ENCODE measurements around the gene COX6B1.

The COX6B1 gene

DNA sequence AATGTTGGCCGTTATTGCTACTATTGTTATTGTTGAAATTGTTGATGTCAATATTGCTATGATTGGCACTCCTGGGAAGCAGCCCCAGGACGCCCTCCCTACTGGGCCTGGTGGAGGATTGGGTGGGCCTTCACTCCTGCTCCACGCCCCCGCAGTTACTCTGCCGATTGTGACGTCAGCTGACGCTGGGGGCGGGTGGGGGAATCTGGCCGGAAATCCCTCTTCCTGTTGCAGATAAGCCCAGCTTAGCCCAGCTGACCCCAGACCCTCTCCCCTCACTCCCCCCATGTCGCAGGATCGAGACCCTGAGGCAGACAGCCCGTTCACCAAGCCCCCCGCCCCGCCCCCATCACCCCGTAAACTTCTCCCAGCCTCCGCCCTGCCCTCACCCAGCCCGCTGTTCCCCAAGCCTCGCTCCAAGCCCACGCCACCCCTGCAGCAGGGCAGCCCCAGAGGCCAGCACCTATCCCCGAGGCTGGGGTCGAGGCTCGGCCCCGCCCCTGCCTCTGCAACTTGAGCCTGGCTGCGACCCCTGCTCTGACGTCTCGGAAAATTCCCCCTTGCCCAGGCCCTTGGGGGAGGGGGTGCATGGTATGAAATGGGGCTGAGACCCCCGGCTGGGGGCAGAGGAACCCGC, 6.5 kb upstream of the COX6B1 start, which contains the start of gene ETV2:
Gene ETV2, plus strand, starts transcription at position 231 of the 637 bp plus-strand sequence. CDS start 716 bp downstream, outside the sequence.
- H3K4me1 ChIP-seq (ENCODE audit: control extremely low read depth in 1 of 4, control insufficient read depth in 4 of 4, insufficient read depth in 4 of 4, low read length in 3 of 4), result peaks cover 0 to 43% (median 40%) of the 10 kb centered on the region in 4 experiments
- peaks cover 0 to 18% (median 16%) of the 10 kb centered on the region in 4 experiments for H3K36me3 ChIP-seq (ENCODE audit: control insufficient read depth in 4 of 4, insufficient read depth in 4 of 4, low read length in 3 of 4)
- ChIA-PET CTCF (no interaction called here), POLR2A (interaction anchor here (0.6 to 0.7 kb wide), 2 partner anchors 86 to 106 kb away, joined by 3 read pairs; no protein-coding TSS in a partner anchor)
- peak within 1 kb of the TSS in 4 of 7 experiments; percentile 10 to 52 (median 39) for H3K4me3 ChIP-seq (ENCODE audit: control insufficient read depth in 1 of 7, extremely low read depth in 1 of 7, insufficient read depth in 4 of 7, low read depth in 2 of 7, low read length in 6 of 7)
- no peaks in the 10 kb centered on the region for H3K9me3 ChIP-seq (ENCODE audit: control extremely low read depth in 1 of 5, control insufficient read depth in 4 of 5, insufficient read depth in 2 of 5, low read depth in 1 of 5, low read length in 4 of 5)
- H3K27ac ChIP-seq (ENCODE audit: insufficient read depth in 1 of 2, low read depth in 1 of 2, low read length in 2 of 2, poor library complexity in 1 of 2, severe bottlenecking in 2 of 2), result no peak within 1 kb of the TSS
- no peaks in the 10 kb centered on the region for H3K27me3 ChIP-seq (replicated peaks in 2 of 5; ENCODE audit: control insufficient read depth in 4 of 5, insufficient read depth in 5 of 5, low read length in 4 of 5)
- DNase-seq, result peak; percentile 51 to 82 (median 78)
- WGBS (ENCODE audit: insufficient coverage), result 18% methylated on average over 14 of the region's 28 CpGs

DNA sequence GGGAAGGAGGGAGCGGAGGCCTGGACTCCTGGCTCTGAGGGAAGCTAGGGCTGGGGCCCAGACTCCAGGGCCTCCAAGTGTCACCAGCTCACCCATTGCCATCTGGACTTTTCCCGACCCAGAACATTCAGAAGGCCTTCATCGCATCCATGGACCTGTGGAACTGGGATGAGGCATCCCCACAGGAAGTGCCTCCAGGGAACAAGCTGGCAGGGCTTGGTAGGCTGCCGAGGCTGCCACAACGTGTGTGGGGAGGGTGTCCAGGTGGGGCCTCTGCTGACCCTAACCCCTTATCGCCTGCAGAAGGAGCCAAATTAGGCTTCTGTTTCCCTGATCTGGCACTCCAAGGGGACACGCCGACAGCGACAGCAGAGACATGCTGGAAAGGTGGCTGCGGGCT, 5.8 kb upstream of the COX6B1 start:
- H3K9me3 ChIP-seq (ENCODE audit: control extremely low read depth in 1 of 5, control insufficient read depth in 4 of 5, insufficient read depth in 2 of 5, low read depth in 1 of 5, low read length in 4 of 5), result no peaks in the 10 kb centered on the region
- no peak for DNase-seq
- ChIA-PET CTCF (interaction anchor here (0.5 kb wide), 1 partner anchor 61 kb away, joined by 3 read pairs; no protein-coding TSS in a partner anchor), POLR2A (interaction anchor here (0.7 kb wide), 1 partner anchor 106 kb away, joined by 3 read pairs; no protein-coding TSS in a partner anchor)
- WGBS (ENCODE audit: insufficient coverage), result 98% methylated on average over 10 of the region's 10 CpGs
- H3K4me3 ChIP-seq (ENCODE audit: control insufficient read depth in 1 of 7, extremely low read depth in 1 of 7, insufficient read depth in 4 of 7, low read depth in 2 of 7, low read length in 6 of 7), result no peak overlapping the region
- peaks cover 0 to 11% (median 10%) of the 10 kb centered on the region in 4 experiments for H3K36me3 ChIP-seq (ENCODE audit: control insufficient read depth in 4 of 4, insufficient read depth in 4 of 4, low read length in 3 of 4)
- no peaks in the 10 kb centered on the region for H3K27me3 ChIP-seq (replicated peaks in 2 of 5; ENCODE audit: control insufficient read depth in 4 of 5, insufficient read depth in 5 of 5, low read length in 4 of 5)
- H3K4me1 ChIP-seq (ENCODE audit: control extremely low read depth in 1 of 4, control insufficient read depth in 4 of 4, insufficient read depth in 4 of 4, low read length in 3 of 4), result peaks cover 0 to 43% (median 40%) of the 10 kb centered on the region in 4 experiments
- H3K27ac ChIP-seq (ENCODE audit: insufficient read depth in 1 of 2, low read depth in 1 of 2, low read length in 2 of 2, poor library complexity in 1 of 2, severe bottlenecking in 2 of 2), result no peak overlapping the region

DNA sequence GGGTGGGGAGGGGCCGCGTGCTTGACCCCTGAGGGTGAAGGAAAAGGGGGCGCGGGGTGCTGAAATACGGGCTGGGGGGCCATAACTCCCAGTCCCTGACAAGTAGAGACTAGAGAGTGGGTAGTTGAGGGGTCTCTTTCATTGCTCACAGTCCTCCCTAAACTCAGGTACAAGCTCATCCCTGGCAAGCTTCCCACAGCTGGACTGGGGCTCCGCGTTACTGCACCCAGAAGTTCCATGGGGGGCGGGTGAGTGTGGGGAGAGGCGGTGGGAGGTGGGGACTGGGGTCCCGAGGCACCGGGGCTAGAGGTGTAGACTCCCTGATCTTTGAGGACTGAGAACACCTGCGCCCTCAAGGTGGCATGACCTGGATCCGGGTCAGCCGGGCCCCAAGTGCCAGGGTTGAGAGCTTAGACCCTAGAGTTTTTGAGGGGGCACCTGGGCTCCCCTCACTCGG, 5.3 kb upstream of the COX6B1 start:
- Histone ChIP-seq H3K9me3 (ENCODE audit: control extremely low read depth in 1 of 5, control insufficient read depth in 4 of 5, insufficient read depth in 2 of 5, low read depth in 1 of 5, low read length in 4 of 5) (no peaks in the 10 kb centered on the region), H3K4me3 (ENCODE audit: control insufficient read depth in 1 of 7, extremely low read depth in 1 of 7, insufficient read depth in 4 of 7, low read depth in 2 of 7, low read length in 6 of 7) (peak overlapping the region; percentile 18 to 85 (median 67)), H3K27me3 (replicated peaks in 2 of 5; ENCODE audit: control insufficient read depth in 4 of 5, insufficient read depth in 5 of 5, low read length in 4 of 5) (no peaks in the 10 kb centered on the region), H3K4me1 (ENCODE audit: control extremely low read depth in 1 of 4, control insufficient read depth in 4 of 4, insufficient read depth in 4 of 4, low read length in 3 of 4) (peaks cover 0 to 46% (median 43%) of the 10 kb centered on the region in 4 experiments), H3K27ac (ENCODE audit: insufficient read depth in 1 of 2, low read depth in 1 of 2, low read length in 2 of 2, poor library complexity in 1 of 2, severe bottlenecking in 2 of 2) (no peak overlapping the region), H3K36me3 (ENCODE audit: control insufficient read depth in 4 of 4, insufficient read depth in 4 of 4, low read length in 3 of 4) (peaks cover 0 to 7% (median 6%) of the 10 kb centered on the region in 4 experiments)
- no peak for DNase-seq
- 54% methylated on average over 10 of the region's 15 CpGs for WGBS (ENCODE audit: insufficient coverage)
- CTCF ChIA-PET, result no interaction called here
- POLR2A ChIA-PET, result interaction anchor here (0.7 kb wide), 1 partner anchor 105 kb away, joined by 3 read pairs; no protein-coding TSS in a partner anchor

DNA sequence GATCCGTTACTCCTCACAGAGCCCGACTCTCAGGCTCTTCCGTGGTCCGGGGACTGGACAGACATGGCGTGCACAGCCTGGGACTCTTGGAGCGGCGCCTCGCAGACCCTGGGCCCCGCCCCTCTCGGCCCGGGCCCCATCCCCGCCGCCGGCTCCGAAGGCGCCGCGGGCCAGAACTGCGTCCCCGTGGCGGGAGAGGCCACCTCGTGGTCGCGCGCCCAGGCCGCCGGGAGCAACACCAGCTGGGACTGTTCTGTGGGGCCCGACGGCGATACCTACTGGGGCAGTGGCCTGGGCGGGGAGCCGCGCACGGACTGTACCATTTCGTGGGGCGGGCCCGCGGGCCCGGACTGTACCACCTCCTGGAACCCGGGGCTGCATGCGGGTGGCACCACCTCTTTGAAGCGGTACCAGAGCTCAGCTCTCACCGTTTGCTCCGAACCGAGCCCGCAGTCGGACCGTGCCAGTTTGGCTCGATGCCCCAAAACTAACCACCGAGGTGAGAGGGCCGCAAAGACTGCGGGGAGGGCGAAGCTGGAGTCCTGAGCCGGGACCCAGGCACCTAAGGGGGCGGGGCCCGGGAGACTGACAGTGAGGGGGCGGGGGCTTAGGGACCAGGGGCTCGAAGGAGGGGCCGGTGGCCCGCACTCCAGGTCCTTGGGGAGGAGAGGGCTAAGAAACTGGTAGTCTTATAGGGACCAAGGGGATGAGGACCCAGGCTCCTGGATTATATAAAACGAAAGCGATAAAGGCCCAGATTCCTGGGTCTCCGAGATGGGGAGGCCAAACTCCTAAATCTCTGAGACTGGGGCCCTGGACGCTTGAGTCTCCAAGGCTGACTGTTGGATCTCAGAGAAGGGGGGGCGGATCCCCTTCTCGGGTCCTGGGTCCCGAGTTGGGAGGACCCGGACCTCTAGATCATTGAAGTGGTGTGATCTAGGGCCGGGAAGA, 4.6 kb upstream of the COX6B1 start:
- Histone ChIP-seq H3K4me1 (ENCODE audit: control extremely low read depth in 1 of 4, control insufficient read depth in 4 of 4, insufficient read depth in 4 of 4, low read length in 3 of 4) (peaks cover 0 to 48% (median 44%) of the 10 kb centered on the region in 4 experiments), H3K9me3 (ENCODE audit: control extremely low read depth in 1 of 5, control insufficient read depth in 4 of 5, insufficient read depth in 2 of 5, low read depth in 1 of 5, low read length in 4 of 5) (no peaks in the 10 kb centered on the region), H3K27me3 (replicated peaks in 2 of 5; ENCODE audit: control insufficient read depth in 4 of 5, insufficient read depth in 5 of 5, low read length in 4 of 5) (no peaks in the 10 kb centered on the region), H3K36me3 (ENCODE audit: control insufficient read depth in 4 of 4, insufficient read depth in 4 of 4, low read length in 3 of 4) (peaks cover 0 to under 1% (median 0%) of the 10 kb centered on the region in 4 experiments), H3K27ac (ENCODE audit: insufficient read depth in 1 of 2, low read depth in 1 of 2, low read length in 2 of 2, poor library complexity in 1 of 2, severe bottlenecking in 2 of 2) (peak overlapping the region in 1 of 2 experiments; percentile 64), H3K4me3 (ENCODE audit: control insufficient read depth in 1 of 7, extremely low read depth in 1 of 7, insufficient read depth in 4 of 7, low read depth in 2 of 7, low read length in 6 of 7) (peak overlapping the region; percentile 47 to 85 (median 67))
- peak; percentile 80 to 88 (median 84) for DNase-seq
- CTCF ChIA-PET, result interaction anchor here (0.7 to 1.4 kb wide), 4 partner anchors 11 to 51 kb away, joined by 3 to 4 read pairs (median 3); no protein-coding TSS in a partner anchor
- under 1% methylated on average over 63 of the region's 69 CpGs for WGBS (ENCODE audit: insufficient coverage)
- POLR2A ChIA-PET, result no interaction called here

DNA sequence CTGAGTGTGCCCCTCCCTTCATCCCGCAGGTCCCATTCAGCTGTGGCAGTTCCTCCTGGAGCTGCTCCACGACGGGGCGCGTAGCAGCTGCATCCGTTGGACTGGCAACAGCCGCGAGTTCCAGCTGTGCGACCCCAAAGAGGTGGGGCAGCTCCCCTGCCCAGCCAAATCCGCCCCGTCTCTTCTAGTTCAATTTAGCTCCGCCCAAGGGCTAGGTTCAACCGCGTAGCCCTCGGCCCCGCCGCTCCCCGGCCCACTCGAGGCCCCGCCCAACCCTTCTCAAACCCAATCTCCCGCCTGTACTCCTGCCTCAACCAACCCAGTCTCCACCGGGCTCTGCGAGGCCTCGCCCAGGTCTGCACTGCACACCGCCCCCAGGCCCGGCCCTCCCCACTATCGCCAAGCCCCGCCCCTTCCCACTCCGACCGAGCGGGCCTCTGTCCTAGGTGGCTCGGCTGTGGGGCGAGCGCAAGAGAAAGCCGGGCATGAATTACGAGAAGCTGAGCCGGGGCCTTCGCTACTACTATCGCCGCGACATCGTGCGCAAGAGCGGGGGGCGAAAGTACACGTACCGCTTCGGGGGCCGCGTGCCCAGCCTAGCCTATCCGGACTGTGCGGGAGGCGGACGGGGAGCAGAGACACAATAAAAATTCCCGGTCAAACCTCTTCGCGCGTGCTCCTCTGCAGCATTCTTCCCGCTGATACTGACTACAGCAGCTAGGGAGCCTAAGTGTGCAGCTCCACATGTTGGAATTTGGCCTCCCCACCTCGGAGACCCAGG, 3.7 kb upstream of the COX6B1 start:
- Histone ChIP-seq H3K27me3 (replicated peaks in 2 of 5; ENCODE audit: control insufficient read depth in 4 of 5, insufficient read depth in 5 of 5, low read length in 4 of 5) (no peaks in the 10 kb centered on the region), H3K36me3 (ENCODE audit: control insufficient read depth in 4 of 4, insufficient read depth in 4 of 4, low read length in 3 of 4) (no peaks in the 10 kb centered on the region), H3K4me3 (ENCODE audit: control insufficient read depth in 1 of 7, extremely low read depth in 1 of 7, insufficient read depth in 4 of 7, low read depth in 2 of 7, low read length in 6 of 7) (peak overlapping the region; percentile 47 to 85 (median 67)), H3K4me1 (ENCODE audit: control extremely low read depth in 1 of 4, control insufficient read depth in 4 of 4, insufficient read depth in 4 of 4, low read length in 3 of 4) (peaks cover 0 to 56% (median 52%) of the 10 kb centered on the region in 4 experiments), H3K27ac (ENCODE audit: insufficient read depth in 1 of 2, low read depth in 1 of 2, low read length in 2 of 2, poor library complexity in 1 of 2, severe bottlenecking in 2 of 2) (peak overlapping the region in 1 of 2 experiments; percentile 64), H3K9me3 (ENCODE audit: control extremely low read depth in 1 of 5, control insufficient read depth in 4 of 5, insufficient read depth in 2 of 5, low read depth in 1 of 5, low read length in 4 of 5) (no peaks in the 10 kb centered on the region)
- DNase-seq, result peak; percentile 92 to 97 (median 96)
- ChIA-PET CTCF (interaction anchor here (0.7 to 1.4 kb wide), 5 partner anchors 12 to 67 kb away, joined by 3 to 4 read pairs (median 3); no protein-coding TSS in a partner anchor), POLR2A (no interaction called here)
- WGBS (ENCODE audit: insufficient coverage), result under 1% methylated on average over 45 of the region's 60 CpGs

DNA sequence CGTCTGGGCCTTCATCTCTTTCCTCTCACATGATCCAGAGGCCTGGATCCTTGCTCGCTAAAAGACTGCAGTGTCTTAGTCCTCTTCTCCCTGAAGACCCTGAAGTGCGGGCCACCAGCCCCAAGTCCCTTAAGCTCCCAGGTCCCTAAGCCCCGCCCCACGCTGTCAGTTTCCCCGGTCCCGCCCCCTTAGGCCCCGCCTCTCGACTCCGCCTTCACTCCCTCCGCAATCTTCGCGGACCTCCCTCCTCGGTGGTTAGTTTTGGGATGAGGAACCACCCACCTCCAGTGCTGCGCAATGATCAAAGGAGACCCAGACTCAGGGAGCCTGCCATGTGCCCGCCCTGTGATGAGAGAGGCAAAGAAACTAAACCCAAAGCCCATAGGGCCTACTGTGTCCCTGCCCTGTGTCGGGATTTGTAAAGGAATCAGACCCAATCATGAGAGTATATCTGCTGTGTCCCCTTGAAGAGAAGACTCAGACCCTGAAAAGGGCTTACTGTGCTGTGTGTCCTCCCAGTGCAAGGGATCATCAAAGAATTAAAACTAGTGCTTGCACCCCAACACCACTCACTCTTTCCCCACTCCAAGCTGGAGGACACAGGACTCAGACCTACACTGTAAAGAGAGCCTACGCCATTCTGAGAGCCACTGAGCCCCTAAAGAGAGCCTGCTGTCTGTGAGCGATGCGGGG, 3.0 kb upstream of the COX6B1 start:
- 20% methylated on average over 17 of the region's 20 CpGs for WGBS (ENCODE audit: insufficient coverage)
- Histone ChIP-seq H3K27ac (ENCODE audit: insufficient read depth in 1 of 2, low read depth in 1 of 2, low read length in 2 of 2, poor library complexity in 1 of 2, severe bottlenecking in 2 of 2) (peak overlapping the region in 1 of 2 experiments; percentile 43), H3K4me3 (ENCODE audit: control insufficient read depth in 1 of 7, extremely low read depth in 1 of 7, insufficient read depth in 4 of 7, low read depth in 2 of 7, low read length in 6 of 7) (peak overlapping the region; percentile 37 to 85 (median 67)), H3K9me3 (ENCODE audit: control extremely low read depth in 1 of 5, control insufficient read depth in 4 of 5, insufficient read depth in 2 of 5, low read depth in 1 of 5, low read length in 4 of 5) (no peaks in the 10 kb centered on the region), H3K4me1 (ENCODE audit: control extremely low read depth in 1 of 4, control insufficient read depth in 4 of 4, insufficient read depth in 4 of 4, low read length in 3 of 4) (peaks cover under 1 to 63% (median 58%) of the 10 kb centered on the region in 4 experiments), H3K27me3 (replicated peaks in 2 of 5; ENCODE audit: control insufficient read depth in 4 of 5, insufficient read depth in 5 of 5, low read length in 4 of 5) (no peaks in the 10 kb centered on the region), H3K36me3 (ENCODE audit: control insufficient read depth in 4 of 4, insufficient read depth in 4 of 4, low read length in 3 of 4) (no peaks in the 10 kb centered on the region)
- ChIA-PET CTCF (interaction anchor here (0.8 to 1.4 kb wide), 2 partner anchors 13 to 66 kb away, joined by 3 to 4 read pairs; no protein-coding TSS in a partner anchor), POLR2A (no interaction called here)
- peak; percentile 82 to 85 (median 84) for DNase-seq
